Testis (tissue), 3 donors: ENCODE data around the gene MAPRE3. TPM values are rescaled to one million over a fixed set of nuclear protein-coding genes. Genes with fewer than 3 reads are reported as not detected.

ENCODE experiments used
- DNase-seq: peaks from one replicate; pipeline ENCODE4 v3.0.0-alpha.2; 2019
- H3K27ac ChIP-seq, 2 donors: fragments of 200-600 bp; sonication (generic); one replicate each; pipeline ENCODE4 v1.5.1; 2019
- H3K27me3 ChIP-seq: fragments of 200-600 bp; sonication (generic); one replicate; pipeline ENCODE4 v1.5.1; 2019
- H3K36me3 ChIP-seq: fragments of 200-600 bp; sonication (generic); one replicate; pipeline ENCODE4 v1.5.1; 2017; ENCODE audit warnings: low read depth; ENCODE audit errors: missing control alignments
- H3K4me1 ChIP-seq: fragments of 200-600 bp; sonication (generic); one replicate; pipeline ENCODE4 v1.5.1; 2019
- H3K4me3 ChIP-seq, 2 donors: fragments of 200-600 bp; sonication (generic); one replicate each; pipeline ENCODE4 v1.5.1; 2017 to 2019
- H3K9me3 ChIP-seq: fragments of 200-600 bp; sonication (generic); one replicate; pipeline ENCODE4 v1.5.1; 2017
- CTCF ChIP-seq, 3 experiments: fragments of 450-650 bp in 2 of 3; fragments of 200-600 bp in 1 of 3; sonication (generic) in 1 of 3; IDR thresholded peaks; one replicate each; pipeline ENCODE4 v1.5.1; 2016 to 2019; ENCODE audit warnings: antibody characterized with exemption in 3 of 3, mild to moderate bottlenecking in 2 of 3, moderate library complexity in 1 of 3
- POLR2A ChIP-seq: fragments of 450-650 bp; IDR thresholded peaks from one replicate; pipeline ENCODE4 v1.6.1; 2017; ENCODE audit warnings: antibody characterized with exemption, mild to moderate bottlenecking, moderate library complexity
- WGBS, 2 donors: methylation state at CpG; one replicate each; pipeline ENCODE4 v1.1.5; 2018; 5-methylcytosine and 5-hydroxymethylcytosine counted together
- intact Hi-C: fragments of 100-400 bp; cut with DNase I; formaldehyde crosslinking; loops from one replicate; pipeline ENCODE4 v1.15.1; 2023; ENCODE audit warnings: low total_unique reads
- polyA plus RNA-seq: library from polyadenylated mRNA; stranded (reverse); fragments of 350-450 nt; fragmentation: Illumina TruSeq; extraction: RNeasy Lipid Tissue Mini Kit (QIAGEN cat#74804); gene quantifications from one replicate; pipeline ENCODE4 v1.2.3, GENCODE V29; 2014; ENCODE audit warnings: low read depth, low replicate concordance; ENCODE audit not compliant: insufficient read depth
- total RNA-seq, 2 donors: library from RNA; depleted of rRNA; stranded (reverse); fragments of >200 nt; gene quantifications; one replicate each; pipeline ENCODE4 v1.2.3, GENCODE V29; 2016

Gene MAPRE3
- total and polyA plus RNA-seq, 3 donors from 2014 or later: 31.4 to 112 (median 49.8) TPM

GRCh38 chr2:27076323-27076722, 105.9 kb downstream of the MAPRE3 start:
- H3K9me3 ChIP-seq: no peaks in the 10 kb centered on the region
- intact Hi-C loops: no loop called here
- H3K4me1 ChIP-seq: peaks cover 45% of the 10 kb centered on the region
- WGBS, 2 donors: 76 to 81% methylated on average over 4 of the region's 4 CpGs
- H3K27me3 ChIP-seq: no peaks in the 10 kb centered on the region
- no peaks in the 10 kb centered on the region for H3K36me3 ChIP-seq
- no peak for DNase-seq
- TF ChIP-seq POLR2A (no peak), CTCF (IDR thresholded peaks at IDR 0.05) (no peak)
- H3K4me3 ChIP-seq: no peak overlapping the region
- peak overlapping the region in 1 of 2 donors; percentile 53 for H3K27ac ChIP-seq

Other genes starting within 250 kb of the MAPRE3 start
- 10 to 100 TPM; 40.4 to 42.5 TPM for gene SLC35F6, start 206.4 kb upstream of the MAPRE3 start, total RNA-seq
- 15.5 TPM for gene SLC35F6, start 206.4 kb upstream of the MAPRE3 start, polyA plus RNA-seq
- gene CENPA, start 184.6 kb upstream of the MAPRE3 start, total RNA-seq: 1 to 10 TPM; 2.8 to 5.0 TPM
- gene CENPA, start 184.6 kb upstream of the MAPRE3 start, polyA plus RNA-seq: 5.8 TPM
- 1 to 10 TPM; 2.8 to 5.5 TPM for gene DPYSL5, start 122.5 kb upstream of the MAPRE3 start, total RNA-seq
- gene DPYSL5, start 122.5 kb upstream of the MAPRE3 start, polyA plus RNA-seq: 22.3 TPM
- gene TMEM214, start 62.3 kb downstream of the MAPRE3 start, total RNA-seq: 10 to 100 TPM; 64.8 to 73.9 TPM
- gene TMEM214, start 62.3 kb downstream of the MAPRE3 start, polyA plus RNA-seq: 81.9 TPM
- 100 to 1,000 TPM; 227 to 294 TPM for gene AGBL5, start 81.0 kb downstream of the MAPRE3 start, total RNA-seq
- gene AGBL5, start 81.0 kb downstream of the MAPRE3 start, polyA plus RNA-seq: 784 TPM
- gene OST4, start 101.0 kb downstream of the MAPRE3 start, total RNA-seq: 100 to 1,000 TPM; 220 to 262 TPM
- 297 TPM for gene OST4, start 101.0 kb downstream of the MAPRE3 start, polyA plus RNA-seq
- 10 to 100 TPM; 29.2 to 50.7 TPM for gene EMILIN1, start 108.0 kb downstream of the MAPRE3 start, total RNA-seq
- gene EMILIN1, start 108.0 kb downstream of the MAPRE3 start, polyA plus RNA-seq: 35.9 TPM
- 10 to 100 TPM in 1 of 2 donors, 1 to 10 TPM in 1; 5.3 to 13.4 TPM for gene KHK, start 116.1 kb downstream of the MAPRE3 start, total RNA-seq
- 11.5 TPM for gene KHK, start 116.1 kb downstream of the MAPRE3 start, polyA plus RNA-seq
- 10 to 100 TPM in 1 of 2 donors, 1 to 10 TPM in 1; 6.6 to 11.1 TPM for gene CGREF1, start 148.5 kb downstream of the MAPRE3 start, total RNA-seq
- gene CGREF1, start 148.5 kb downstream of the MAPRE3 start, polyA plus RNA-seq: 7.4 TPM
- gene ABHD1, start 153.2 kb downstream of the MAPRE3 start, total RNA-seq: 10 to 100 TPM; 37.3 to 76.4 TPM
- 141 TPM for gene ABHD1, start 153.2 kb downstream of the MAPRE3 start, polyA plus RNA-seq
- gene PREB, start 164.0 kb downstream of the MAPRE3 start, total RNA-seq: 10 to 100 TPM; 82.0 to 84.0 TPM
- gene PREB, start 164.0 kb downstream of the MAPRE3 start, polyA plus RNA-seq: 62.4 TPM
- gene PRR30, start 168.8 kb downstream of the MAPRE3 start, total RNA-seq: 10 to 100 TPM; 12.8 to 55.4 TPM
- gene PRR30, start 168.8 kb downstream of the MAPRE3 start, polyA plus RNA-seq: 153 TPM
- gene TCF23, start 178.4 kb downstream of the MAPRE3 start, total RNA-seq: 1 to 10 TPM; 5.5 to 6.7 TPM
- 6.6 TPM for gene TCF23, start 178.4 kb downstream of the MAPRE3 start, polyA plus RNA-seq
- 100 to 1,000 TPM; 263 to 295 TPM for gene ATRAID, start 241.4 kb downstream of the MAPRE3 start, total RNA-seq
- 323 TPM for gene ATRAID, start 241.4 kb downstream of the MAPRE3 start, polyA plus RNA-seq
- 10 to 100 TPM; 83.4 to 84.0 TPM for gene SLC5A6, start 241.6 kb downstream of the MAPRE3 start, total RNA-seq
- gene SLC5A6, start 241.6 kb downstream of the MAPRE3 start, polyA plus RNA-seq: 83.9 TPM
- gene CAD, start 246.7 kb downstream of the MAPRE3 start, total RNA-seq: 10 to 100 TPM; 62.5 to 66.9 TPM
- gene CAD, start 246.7 kb downstream of the MAPRE3 start, polyA plus RNA-seq: 40.0 TPM